IMR-90 (cell line): ENCODE data around the gene CPB1. TPM values are rescaled to one million over a fixed set of nuclear protein-coding genes. Genes with fewer than 3 reads are reported as not detected.

Experiments
- ATAC-seq: fragments of 200-7000 bp; cut with Tn5 transposase; 2 replicates; pipeline ENCODE4 v1.9.1; 2020; ENCODE audit warnings: low read depth, mild to moderate bottlenecking, moderate library complexity
- BruUV-seq: library from RNA; stranded (reverse); fragments of 400-500 nt; replicated peaks from 2 replicates; lab custom pipeline; 2021; lab: Mats Ljungman, UMichigan
- CTCF ChIA-PET: fragments of 300-600 bp; formaldehyde crosslinking; extraction: SDS; loops from one replicate; lab custom pipeline; 2021; ENCODE audit warnings: antibody characterized with exemption; lab: Yijun Ruan, JAX
- POLR2A ChIA-PET: fragments of 300-600 bp; sonication (Branson Sonifier 250); formaldehyde crosslinking; loops from one replicate; lab custom pipeline; 2022; ENCODE audit warnings: antibody characterized with exemption; ENCODE audit not compliant: unreplicated experiment; lab: Charles Lee
- DNase-seq: peaks from one replicate; pipeline ENCODE4 v3.0.0; 2013
- H2AFZ ChIP-seq: replicated peaks from 2 replicates; pipeline ENCODE3; 2013; ENCODE audit warnings: low read length, mild to moderate bottlenecking; ENCODE audit not compliant: poor library complexity
- H2AK5ac ChIP-seq: 2 replicates; pipeline ENCODE4 v1.6.1; 2013; ENCODE audit warnings: low read depth, low read length, inconsistent platforms
- H2AK9ac ChIP-seq: replicated peaks from 2 replicates; pipeline ENCODE3; 2013; ENCODE audit warnings: mild to moderate bottlenecking, low read depth, low read length, moderate library complexity; ENCODE audit not compliant: poor library complexity
- H2BK120ac ChIP-seq: 2 replicates; pipeline ENCODE4 v1.6.1; 2013; ENCODE audit warnings: low read depth, low read length, inconsistent platforms
- H2BK15ac ChIP-seq: 3 replicates; pipeline ENCODE4 v1.6.1; 2013; ENCODE audit warnings: low read depth, low read length, inconsistent platforms
- H2BK20ac ChIP-seq: 2 replicates; pipeline ENCODE4 v1.6.1; 2013; ENCODE audit warnings: low read depth, mild to moderate bottlenecking, inconsistent platforms, low read length, moderate library complexity
- H2BK5ac ChIP-seq: 2 replicates; pipeline ENCODE4 v1.6.1; 2013; ENCODE audit warnings: mild to moderate bottlenecking, low read depth, low read length, inconsistent platforms; ENCODE audit not compliant: poor library complexity, severe bottlenecking
- H3K14ac ChIP-seq: replicated peaks from 2 replicates; pipeline ENCODE4 v1.6.1; 2013; ENCODE audit warnings: low read depth, low read length, inconsistent platforms
- H3K18ac ChIP-seq: 2 replicates; pipeline ENCODE4 v1.6.1; 2013; ENCODE audit warnings: low read depth, low read length, control low read depth
- H3K23ac ChIP-seq: 2 replicates; pipeline ENCODE4 v1.6.1; 2013; ENCODE audit warnings: low read depth, low read length, inconsistent platforms
- H3K27ac ChIP-seq: 2 replicates; pipeline ENCODE4 v1.5.1; 2013; ENCODE audit warnings: mild to moderate bottlenecking, control low read depth, low read length; ENCODE audit not compliant: insufficient read depth
- H3K27me3 ChIP-seq: 2 replicates; pipeline ENCODE4 v1.6.1; 2013; ENCODE audit warnings: low read length; ENCODE audit not compliant: control insufficient read depth, insufficient read depth
- H3K36me3 ChIP-seq: 2 replicates; pipeline ENCODE4 v1.6.1; 2013; ENCODE audit warnings: low read length, mixed read lengths; ENCODE audit not compliant: control insufficient read depth, insufficient read depth
- H3K4ac ChIP-seq: 2 replicates; pipeline ENCODE4 v1.6.1; 2013; ENCODE audit warnings: low read depth, low read length, inconsistent platforms
- H3K4me1 ChIP-seq: 2 replicates; pipeline ENCODE4 v1.6.1; 2013; ENCODE audit warnings: low read length, mixed read lengths; ENCODE audit not compliant: control insufficient read depth, insufficient read depth
- H3K4me2 ChIP-seq: 2 replicates; pipeline ENCODE4 v1.6.1; 2013; ENCODE audit warnings: low read depth, mild to moderate bottlenecking, control low read depth, low read length, moderate library complexity
- H3K4me3 ChIP-seq: 2 replicates; pipeline ENCODE4 v1.5.1; 2013; ENCODE audit warnings: low read depth, mild to moderate bottlenecking, control low read depth, low read length, moderate library complexity; ENCODE audit not compliant: insufficient read depth
- H3K56ac ChIP-seq: 2 replicates; pipeline ENCODE4 v1.6.1; 2013; ENCODE audit warnings: low read length, inconsistent platforms; ENCODE audit not compliant: insufficient read depth; ENCODE audit errors: extremely low read depth
- H3K79me1 ChIP-seq, 2 experiments: 2 replicates each; pipeline ENCODE4 v1.6.1; 2013; ENCODE audit warnings: low read length in 2 of 2, inconsistent platforms in 1 of 2, low read depth in 1 of 2
- H3K9ac ChIP-seq: 2 replicates; pipeline ENCODE4 v1.6.1; 2013; ENCODE audit warnings: low read depth, low read length, control low read depth
- H3K9me1 ChIP-seq: 2 replicates; pipeline ENCODE4 v1.6.1; 2013; ENCODE audit warnings: low read length, inconsistent platforms; ENCODE audit not compliant: insufficient read depth
- H3K9me3 ChIP-seq: 2 replicates; pipeline ENCODE4 v1.6.1; 2013; ENCODE audit warnings: low read length; ENCODE audit not compliant: control insufficient read depth, insufficient read depth
- H4K20me1 ChIP-seq: 2 replicates; pipeline ENCODE4 v1.6.1; 2013; ENCODE audit warnings: low read length, inconsistent platforms; ENCODE audit not compliant: insufficient read depth
- H4K5ac ChIP-seq: 2 replicates; pipeline ENCODE4 v1.6.1; 2013; ENCODE audit warnings: mild to moderate bottlenecking, low read depth, low read length, control low read depth
- H4K8ac ChIP-seq, 2 experiments: 2 replicates each; pipeline ENCODE4 v1.6.1; 2013; ENCODE audit warnings: low read depth in 2 of 2, low read length in 2 of 2, control low read depth in 1 of 2, inconsistent platforms in 1 of 2
- H4K91ac ChIP-seq: 2 replicates; pipeline ENCODE4 v1.6.1; 2013; ENCODE audit warnings: low read depth, low read length, inconsistent platforms; ENCODE audit not compliant: insufficient read depth
- BHLHE40 ChIP-seq: fragments of 150-350 bp; IDR thresholded peaks from 2 replicates; pipeline ENCODE4 v1.6.1; 2016; ENCODE audit warnings: mild to moderate bottlenecking, low read depth, low read length
- CEBPB ChIP-seq: IDR thresholded peaks from 2 replicates; pipeline ENCODE4 v1.6.1; 2012; ENCODE audit warnings: low read depth, low read length, improper control_type of control experiment
- CHD1 ChIP-seq: IDR thresholded peaks from 2 replicates; pipeline ENCODE4 v1.6.1; 2012; ENCODE audit warnings: low read depth, low read length, improper control_type of control experiment
- CTCF ChIP-seq: conservative IDR thresholded peaks from 2 replicates; pipeline ENCODE4 v1.5.1; 2012; ENCODE audit warnings: mild to moderate bottlenecking, low read depth, low read length, improper control_type of control experiment
- ELK1 ChIP-seq: fragments of 150-350 bp; IDR thresholded peaks from 2 replicates; pipeline ENCODE4 v1.6.1; 2016; ENCODE audit warnings: low read depth, mild to moderate bottlenecking, low read length, moderate library complexity, borderline replicate concordance
- FOS ChIP-seq: fragments of 150-350 bp; IDR thresholded peaks from 2 replicates; pipeline ENCODE4 v1.6.1; 2016; ENCODE audit warnings: low read depth, low read length
- MAZ ChIP-seq: IDR thresholded peaks from 2 replicates; pipeline ENCODE4 v1.6.1; 2012; ENCODE audit warnings: low read depth, mild to moderate bottlenecking, low read length, improper control_type of control experiment, moderate library complexity, borderline replicate concordance
- MXI1 ChIP-seq: IDR thresholded peaks from 2 replicates; pipeline ENCODE4 v1.6.1; 2012; ENCODE audit warnings: low read depth, mild to moderate bottlenecking, low read length, moderate library complexity, borderline replicate concordance
- RAD21 ChIP-seq: IDR thresholded peaks from 2 replicates; pipeline ENCODE4 v1.6.1; 2012; ENCODE audit warnings: low read length, improper control_type of control experiment
- RCOR1 ChIP-seq: IDR thresholded peaks from 2 replicates; pipeline ENCODE4 v1.6.1; 2012; ENCODE audit warnings: mild to moderate bottlenecking, low read length, improper control_type of control experiment; ENCODE audit not compliant: insufficient replicate concordance
- RFX5 ChIP-seq: IDR thresholded peaks from 2 replicates; pipeline ENCODE4 v1.8.0; 2012; ENCODE audit warnings: low read depth, mild to moderate bottlenecking, low read length, moderate library complexity
- USF2 ChIP-seq: fragments of 150-350 bp; IDR thresholded peaks from 2 replicates; pipeline ENCODE4 v1.6.1; 2017; ENCODE audit warnings: mild to moderate bottlenecking, antibody characterized with exemption, low read length, low read depth
- WGBS, 2 experiments: methylation state at CpG; one replicate each; pipeline versions ENCODE4 v1.1.5 to v1.1.7; 2013; ENCODE audit warnings: missing lambda C conversion rate in 2 of 2; ENCODE audit not compliant: insufficient read length in 1 of 2; ENCODE audit errors: extremely low coverage in 2 of 2; 5-methylcytosine and 5-hydroxymethylcytosine counted together
- dilution Hi-C: fragments of 300-500 bp; cut with HindIII; formaldehyde crosslinking; loops from one replicate; pipeline ENCODE4 v1.14.3; 2018; ENCODE audit warnings: low sequenced_read_pairs; ENCODE audit not compliant: unreplicated experiment
- in situ Hi-C: fragments of 300-500 bp; cut with MboI; formaldehyde crosslinking; loops from 3 replicates; pipeline ENCODE4 v1.14.3; 2019; ENCODE audit warnings: low sequenced_read_pairs, inconsistent platforms, mixed read lengths
- intact Hi-C: fragments of 100-400 bp; cut with micrococcal nuclease; formaldehyde crosslinking; loops from 2 replicates; pipeline ENCODE4 v1.10.0; 2022
- polyA plus RNA-seq, 3 experiments: library from polyadenylated mRNA; depleted of rRNA; stranded (reverse); fragments of >200 nt; gene quantifications; 2 replicates each; pipeline ENCODE4 v1.2.3, GENCODE V29; 2012; ENCODE audit warnings: low replicate concordance in 1 of 3
- total RNA-seq: library from RNA; depleted of rRNA; stranded (reverse); fragments of >200 nt; gene quantifications from 2 replicates; pipeline ENCODE4 v1.2.3, GENCODE V29; 2012

The CPB1 gene
- total and polyA plus RNA-seq, 2 of the 4 experiments (the other 2 are of a cell fraction): not detected

GRCh38 chr3:148820361-148821245 is 7.0 kb upstream of the CPB1 start (continued):
- TF ChIP-seq RFX5: no peak

GRCh38 chr3:148823026-148823425 is 4.6 kb upstream of the CPB1 start:
- ChIA-PET POLR2A (interaction anchor here (0.6 to 0.7 kb wide), 2 partner anchors 191 to 577 kb away, joined by 4 to 5 read pairs; no protein-coding TSS in a partner anchor), CTCF (no interaction called here)
- intact Hi-C loops (no loop called here), dilution Hi-C loops (no loop called here), in situ Hi-C loops (no loop called here)
- no TSS peak for BruUV-seq
- H3K14ac ChIP-seq: no peak overlapping the region
- no peak for DNase-seq
- no peak overlapping the region for H2BK5ac ChIP-seq
- no peak overlapping the region for H4K5ac ChIP-seq
- no peak overlapping the region for H3K27ac ChIP-seq
- no peak overlapping the region for H4K91ac ChIP-seq
- H3K79me1 ChIP-seq: no peaks in the 10 kb centered on the region
- no peak overlapping the region for H3K4me2 ChIP-seq
- H3K9ac ChIP-seq: no peak overlapping the region
- no peaks in the 10 kb centered on the region for H3K4me1 ChIP-seq
- no peaks in the 10 kb centered on the region for H3K9me1 ChIP-seq
- H2AK9ac ChIP-seq: no peak overlapping the region
- no peak overlapping the region for H4K8ac ChIP-seq
- no peak overlapping the region for H2AK5ac ChIP-seq
- no peak overlapping the region for H2BK15ac ChIP-seq
- ATAC-seq: no peak
- H3K9me3 ChIP-seq: no peaks in the 10 kb centered on the region
- no peak overlapping the region for H3K23ac ChIP-seq
- no CpG with 5 or more reads among the region's 1 CpG for WGBS, 2 experiments
- H2BK20ac ChIP-seq: no peak overlapping the region
- H3K36me3 ChIP-seq: no peaks in the 10 kb centered on the region
- H3K56ac ChIP-seq: no peak overlapping the region
- no peak overlapping the region for H3K4me3 ChIP-seq
- no peak overlapping the region for H3K4ac ChIP-seq
- peaks cover 4% of the 10 kb centered on the region for H3K27me3 ChIP-seq
- no peak overlapping the region for H3K18ac ChIP-seq
- H2AFZ ChIP-seq: no peak overlapping the region
- H2BK120ac ChIP-seq: no peak overlapping the region
- no peaks in the 10 kb centered on the region for H4K20me1 ChIP-seq
- TF ChIP-seq BHLHE40: no peak
- TF ChIP-seq RAD21: no peak
- TF ChIP-seq CEBPB: no peak
- no peak for TF ChIP-seq MXI1
- TF ChIP-seq CTCF: no peak
- no peak for TF ChIP-seq FOS
- no peak for TF ChIP-seq USF2
- no peak for TF ChIP-seq RFX5
- TF ChIP-seq CHD1: no peak
- TF ChIP-seq RCOR1: no peak
- no peak for TF ChIP-seq ELK1
- no peak for TF ChIP-seq MAZ
